ENCODE results near the gene GNA15.

The GNA15 gene

DNA sequence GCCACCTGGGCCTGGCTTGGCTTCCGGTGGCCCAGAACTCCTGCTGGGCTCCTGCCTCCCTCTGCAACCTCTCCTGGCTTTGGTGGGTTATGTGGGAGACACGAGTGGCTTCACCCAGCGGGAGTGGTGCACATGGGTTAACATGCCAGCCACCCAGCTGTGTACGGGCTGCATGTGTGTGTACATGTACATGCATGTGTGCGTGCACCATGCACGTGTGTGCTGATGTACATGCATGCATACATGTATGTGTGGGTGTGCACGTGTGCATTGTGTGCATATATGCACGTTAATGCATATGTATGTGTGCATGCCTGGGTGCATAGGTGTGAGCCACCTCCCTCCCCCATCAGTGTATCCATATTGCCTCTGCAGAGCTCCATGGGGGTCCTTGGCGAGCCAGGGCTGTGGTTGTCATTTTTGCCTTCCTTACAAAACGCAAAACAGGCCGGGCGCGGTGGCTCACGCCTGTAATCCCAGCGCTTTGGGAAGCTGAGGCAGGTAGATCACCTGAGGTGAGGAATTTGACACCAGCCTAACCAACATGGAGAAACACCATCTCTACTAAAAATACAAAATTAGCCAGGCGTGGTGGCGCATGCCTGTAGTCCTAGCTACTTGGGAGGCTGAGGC lies 29.2 kb upstream of the GNA15 start:
- DNase-seq (ENCODE audit: low spot score) = no peak

DNA sequence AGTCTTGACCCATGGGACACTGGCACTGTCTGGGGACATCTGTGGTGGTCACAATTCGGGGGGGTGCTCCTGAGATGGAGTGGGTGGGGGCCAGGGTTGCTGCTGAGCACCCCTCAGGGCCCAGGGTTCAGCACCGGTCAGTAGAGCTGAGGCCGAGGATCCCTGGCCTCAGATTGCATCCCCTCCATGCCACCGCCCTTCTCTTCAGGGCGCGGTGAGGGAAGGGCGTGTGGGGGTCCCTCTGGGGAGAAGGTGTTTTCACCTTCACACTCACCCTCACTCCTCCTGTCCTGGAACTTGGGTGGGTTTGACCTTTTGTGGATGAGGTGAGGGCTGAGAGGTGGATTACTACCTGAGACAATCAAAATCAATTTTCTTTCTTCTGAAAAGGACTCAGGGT lies 28.2 kb upstream of the GNA15 start:
- DNase-seq (ENCODE audit: low spot score) = no peak

DNA sequence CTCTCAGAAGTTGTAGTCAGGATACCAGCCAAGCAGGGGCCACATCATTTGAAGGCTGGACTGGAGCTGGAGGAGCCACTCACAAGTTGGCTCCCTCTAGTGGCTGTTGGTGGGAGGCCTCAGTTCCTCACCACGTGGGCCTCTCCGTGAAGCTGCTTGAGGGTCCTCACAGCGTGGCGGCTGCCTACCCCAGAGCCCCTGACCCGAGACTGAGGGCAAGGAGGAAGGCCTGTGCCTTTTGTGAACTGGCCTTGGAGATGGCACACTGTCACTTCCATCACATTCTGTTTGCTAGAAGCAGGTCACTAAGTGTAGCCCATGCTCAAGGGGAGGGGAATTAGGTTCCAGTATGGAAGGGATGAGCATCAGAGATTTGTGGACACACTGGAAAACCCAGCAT lies 27.1 kb upstream of the GNA15 start:
- peak; percentile 53 for DNase-seq (ENCODE audit: low spot score)

DNA sequence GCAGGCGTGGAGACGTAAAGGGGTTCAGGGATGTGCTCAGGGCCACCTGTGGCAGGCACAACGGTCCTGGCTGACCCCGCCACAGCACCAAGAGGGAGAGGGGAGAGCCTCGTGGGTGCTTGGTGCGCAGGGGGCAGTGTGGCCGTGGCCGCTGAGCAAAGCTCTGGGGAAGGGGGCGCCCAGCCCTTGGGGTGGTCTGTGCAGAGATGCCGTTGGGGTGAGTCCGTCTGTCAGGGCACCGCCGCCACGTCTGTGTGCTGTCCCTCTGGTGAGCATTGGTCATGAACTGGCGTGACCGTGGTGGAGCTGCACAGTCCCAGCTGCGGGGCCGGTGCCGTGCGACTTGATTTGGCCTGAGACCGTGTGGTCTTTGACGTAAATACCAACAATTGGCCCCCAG lies 26.3 kb upstream of the GNA15 start:
- no peak for DNase-seq (ENCODE audit: low spot score)

DNA sequence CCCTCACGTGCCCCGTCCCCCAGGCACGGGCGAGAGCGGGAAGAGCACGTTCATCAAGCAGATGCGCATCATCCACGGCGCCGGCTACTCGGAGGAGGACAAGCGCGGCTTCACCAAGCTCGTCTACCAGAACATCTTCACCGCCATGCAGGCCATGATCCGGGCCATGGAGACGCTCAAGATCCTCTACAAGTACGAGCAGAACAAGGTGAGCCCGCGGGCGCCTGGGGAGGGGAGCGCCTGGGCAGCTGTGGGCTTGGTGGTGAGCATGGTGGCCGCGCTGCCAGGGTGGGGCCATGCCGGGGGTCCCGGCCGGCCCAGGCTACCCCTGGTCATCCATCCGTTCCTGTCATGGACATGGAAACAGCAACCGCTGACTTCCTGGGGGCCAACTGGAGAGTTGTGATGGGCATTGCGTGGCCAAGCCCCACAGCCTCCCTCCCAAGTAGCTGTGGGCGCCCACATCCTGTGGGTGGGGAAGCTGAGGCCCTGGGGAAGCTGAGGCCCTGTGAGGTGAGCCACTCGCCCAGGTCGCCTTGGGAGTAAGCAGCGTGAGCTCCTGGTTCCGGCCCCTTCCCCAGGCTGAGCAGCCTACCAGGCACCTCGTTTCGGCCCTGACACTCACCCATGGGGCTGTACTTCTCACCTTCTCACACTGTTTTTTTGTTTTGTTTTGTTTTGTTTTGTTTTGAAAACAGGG lies 25.6 kb upstream of the GNA15 start:
- DNase-seq (ENCODE audit: low spot score) = no peak

DNA sequence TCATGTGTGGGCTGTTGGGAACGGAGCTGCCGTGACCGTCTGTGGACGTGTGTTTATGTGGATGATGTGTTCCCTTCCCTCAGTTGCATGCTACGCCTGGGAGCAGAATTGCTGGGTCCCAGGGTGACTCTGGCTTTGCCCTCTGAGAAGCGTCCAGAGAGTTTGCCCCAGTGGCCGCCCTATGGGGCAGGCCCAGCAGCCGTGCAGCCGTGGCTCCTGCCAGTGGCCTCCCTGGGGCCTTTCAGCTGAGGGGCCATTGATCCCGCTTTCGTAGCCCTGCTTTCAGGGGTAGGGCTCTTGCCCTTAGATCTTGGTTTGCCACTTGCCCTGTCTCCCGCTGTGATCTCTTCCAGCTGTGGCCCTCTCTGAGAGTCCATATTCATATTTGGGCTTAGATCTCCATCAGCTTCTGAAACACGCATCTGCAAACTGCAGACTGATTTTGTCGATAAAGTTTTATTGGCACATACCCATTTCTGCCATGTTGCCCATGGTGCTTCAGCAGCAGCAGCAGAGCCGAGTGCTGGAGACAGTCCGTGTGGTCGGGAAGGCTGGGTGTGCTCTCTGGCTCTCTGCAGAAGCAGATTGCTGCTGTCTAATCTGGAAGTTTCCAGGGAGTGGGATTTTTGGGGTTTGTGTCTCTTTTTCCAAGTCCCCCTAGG lies 24.1 kb upstream of the GNA15 start:
- no peak for DNase-seq (ENCODE audit: low spot score)

DNA sequence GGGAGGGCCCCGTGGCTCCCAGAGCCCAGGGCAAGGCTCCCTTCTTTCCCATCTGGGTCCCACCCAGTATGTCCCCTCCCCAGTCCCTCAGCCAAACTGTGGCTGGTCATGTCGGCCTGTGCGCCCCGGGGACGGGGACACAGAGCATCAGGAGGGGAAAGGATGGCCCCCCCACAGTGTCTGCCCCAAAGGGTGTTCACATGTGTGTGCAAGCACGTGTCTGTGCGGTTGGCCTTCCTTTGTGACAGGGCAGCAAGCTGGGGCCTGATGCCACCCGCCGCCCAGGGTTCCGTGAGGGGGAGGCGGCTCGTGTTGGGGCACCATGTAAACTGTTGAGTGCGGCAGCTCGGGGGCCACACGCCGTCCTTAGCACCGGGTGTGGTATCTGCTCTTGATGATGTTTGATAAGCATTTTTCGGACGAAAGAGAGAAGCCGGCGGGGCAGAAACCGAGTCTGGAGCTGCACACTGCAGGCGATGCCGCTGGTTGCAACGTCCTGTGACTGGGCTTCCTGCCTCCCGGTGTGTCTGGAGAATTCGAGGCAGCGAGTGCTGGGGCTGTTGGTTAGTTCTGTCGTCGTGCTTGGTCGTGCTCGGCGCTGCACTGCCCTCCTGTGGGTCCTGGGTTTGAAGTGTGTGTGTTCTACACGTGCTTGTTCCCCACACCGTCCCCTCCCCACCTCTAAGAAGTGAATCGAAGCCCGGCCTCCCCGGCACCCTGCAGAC lies 23.3 kb upstream of the GNA15 start:
- DNase-seq (ENCODE audit: low spot score) = no peak

DNA sequence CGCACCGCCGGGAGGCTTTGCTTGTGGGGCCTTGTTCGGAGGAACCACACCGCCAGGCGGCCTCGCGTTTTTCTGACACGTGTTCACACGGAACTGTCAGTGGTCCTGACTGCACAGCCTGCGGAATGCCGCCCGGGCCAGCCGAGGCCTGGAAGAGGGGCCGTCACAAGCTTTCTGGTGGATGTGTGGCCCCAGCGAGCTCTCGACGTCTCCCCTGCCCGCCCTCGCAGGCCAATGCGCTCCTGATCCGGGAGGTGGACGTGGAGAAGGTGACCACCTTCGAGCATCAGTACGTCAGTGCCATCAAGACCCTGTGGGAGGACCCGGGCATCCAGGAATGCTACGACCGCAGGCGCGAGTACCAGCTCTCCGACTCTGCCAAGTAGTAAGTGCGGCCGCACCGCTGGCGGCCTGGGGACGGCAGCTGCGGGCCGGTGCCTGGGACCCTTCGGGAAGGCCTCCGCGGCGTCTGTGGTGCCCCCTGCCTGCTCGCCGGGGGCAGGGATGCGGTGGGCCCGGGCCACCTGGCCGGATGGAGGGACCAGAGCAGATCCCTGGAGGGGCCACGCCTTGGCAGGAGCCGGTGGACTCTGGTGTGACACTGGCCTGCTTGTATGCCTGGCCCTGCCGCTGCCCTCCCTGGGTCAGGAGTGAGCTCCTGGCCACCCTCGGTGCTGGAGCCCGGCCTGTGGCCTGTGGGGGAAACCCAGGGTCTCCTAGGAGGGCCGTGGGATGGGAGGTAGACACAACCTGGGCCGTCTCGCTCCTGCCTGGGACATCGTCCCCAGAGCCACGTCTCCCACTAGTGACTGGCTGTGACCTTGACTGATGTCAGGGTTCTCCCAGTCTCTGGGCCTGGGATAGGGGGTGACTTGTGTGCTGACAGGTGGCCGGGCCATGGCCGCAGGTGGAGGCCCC lies 22.5 kb upstream of the GNA15 start:
- no peak for DNase-seq (ENCODE audit: low spot score)

DNA sequence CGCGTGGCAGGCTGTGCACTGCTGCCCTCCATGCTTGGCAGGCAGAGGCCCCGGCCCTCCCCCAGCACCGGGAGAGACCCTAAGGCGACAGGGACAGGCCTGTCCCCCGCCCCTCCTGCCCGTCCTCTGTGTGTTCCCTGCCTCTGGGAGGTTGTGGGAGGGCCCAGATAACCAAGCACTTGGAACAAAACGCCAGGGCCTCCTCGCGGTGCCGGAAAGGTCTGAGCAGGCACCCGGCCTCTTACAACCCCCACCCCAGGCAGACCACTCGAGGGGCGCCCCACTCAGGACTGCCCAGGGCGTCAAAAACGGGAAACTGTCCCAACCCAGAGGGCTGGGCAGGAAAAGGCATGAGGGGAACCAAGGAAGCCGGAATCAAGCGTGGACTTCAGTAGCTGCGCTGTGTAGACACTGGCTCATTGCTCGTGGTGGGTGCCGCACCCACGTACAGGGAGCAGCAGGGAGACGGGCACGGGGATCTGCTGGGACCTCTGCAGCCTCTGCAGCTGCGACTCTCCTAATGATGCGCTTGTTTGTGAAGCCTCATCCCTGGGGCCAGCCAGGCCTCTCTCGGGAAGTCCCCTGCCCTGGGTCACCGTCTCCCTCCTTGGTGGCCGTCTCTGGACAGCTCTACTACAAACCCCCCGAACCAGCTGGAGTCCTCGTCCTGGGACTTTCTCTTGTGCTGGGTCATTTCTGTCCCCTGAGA lies 21.7 kb upstream of the GNA15 start:
- DNase-seq (ENCODE audit: low spot score) = no peak

DNA sequence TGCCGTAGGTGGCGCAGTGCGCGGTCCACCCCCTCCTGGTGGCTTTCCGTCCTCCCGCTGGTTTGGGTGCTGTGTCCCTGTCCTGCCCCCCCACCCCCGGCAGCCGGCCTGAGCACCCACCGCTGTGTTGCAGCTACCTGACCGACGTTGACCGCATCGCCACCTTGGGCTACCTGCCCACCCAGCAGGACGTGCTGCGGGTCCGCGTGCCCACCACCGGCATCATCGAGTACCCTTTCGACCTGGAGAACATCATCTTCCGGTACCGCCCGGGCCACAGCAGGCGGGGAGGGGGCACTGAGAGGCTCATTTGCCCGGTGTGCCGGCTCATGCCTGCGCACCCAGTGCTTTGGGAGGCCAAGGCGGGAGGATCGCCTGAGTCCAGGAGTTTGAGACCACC lies 21.0 kb upstream of the GNA15 start:
- DNase-seq (ENCODE audit: low spot score) = no peak

DNA sequence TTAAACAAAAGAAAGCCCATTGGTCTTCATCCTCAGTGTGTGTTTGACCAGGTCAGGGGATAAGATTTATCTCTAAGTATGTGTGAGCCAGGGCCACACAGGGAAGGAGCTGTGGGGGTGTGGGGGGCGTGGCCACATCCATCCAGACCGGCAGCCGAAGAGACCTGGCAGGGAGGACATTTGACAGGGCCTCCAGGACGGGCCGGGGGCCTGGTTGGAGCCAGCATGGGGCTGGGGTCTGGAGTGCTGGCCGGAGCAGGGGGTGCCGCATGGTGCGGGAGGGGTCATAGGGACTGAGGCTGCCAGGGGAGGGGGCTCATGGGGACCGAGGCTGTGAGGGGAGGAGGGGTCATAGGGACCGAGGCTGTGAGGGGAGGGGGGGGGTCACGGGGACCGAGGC lies 20.4 kb upstream of the GNA15 start:
- DNase-seq (ENCODE audit: low spot score) = no peak

DNA sequence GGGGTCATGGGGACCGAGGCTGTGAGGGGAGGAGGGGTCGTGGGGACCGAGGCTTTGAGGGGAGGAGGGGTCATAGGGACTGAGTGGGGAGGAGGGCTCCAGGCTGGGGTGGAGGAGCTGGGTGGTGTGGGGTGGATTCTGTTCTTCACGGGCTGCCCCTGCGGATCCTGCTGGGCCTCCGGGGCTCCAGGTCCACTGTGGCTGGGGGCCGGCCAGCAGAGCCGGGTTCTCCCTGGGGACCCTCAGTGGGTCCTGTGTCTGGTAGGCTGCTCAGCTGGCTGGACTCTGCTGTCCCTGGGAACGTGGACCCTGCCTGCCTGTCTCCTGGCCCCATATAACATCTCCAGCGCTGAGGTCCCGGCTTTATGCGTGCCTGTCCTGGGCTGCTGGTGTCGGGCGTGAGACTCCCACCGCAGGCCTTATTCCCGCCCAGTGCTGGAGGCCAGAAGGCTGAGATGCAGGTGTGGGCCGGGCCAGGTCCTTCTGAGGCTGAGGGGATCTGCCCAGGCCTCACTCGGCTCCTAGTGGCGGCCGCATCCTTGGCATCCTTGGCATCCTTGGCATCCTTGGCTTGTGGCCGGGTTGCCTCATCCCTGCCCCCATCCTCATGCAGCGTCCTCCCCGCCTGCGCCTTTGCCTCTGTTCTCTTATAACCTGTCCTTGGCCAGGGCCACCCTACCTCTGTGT lies 19.8 kb upstream of the GNA15 start:
- no peak for DNase-seq (ENCODE audit: low spot score)

DNA sequence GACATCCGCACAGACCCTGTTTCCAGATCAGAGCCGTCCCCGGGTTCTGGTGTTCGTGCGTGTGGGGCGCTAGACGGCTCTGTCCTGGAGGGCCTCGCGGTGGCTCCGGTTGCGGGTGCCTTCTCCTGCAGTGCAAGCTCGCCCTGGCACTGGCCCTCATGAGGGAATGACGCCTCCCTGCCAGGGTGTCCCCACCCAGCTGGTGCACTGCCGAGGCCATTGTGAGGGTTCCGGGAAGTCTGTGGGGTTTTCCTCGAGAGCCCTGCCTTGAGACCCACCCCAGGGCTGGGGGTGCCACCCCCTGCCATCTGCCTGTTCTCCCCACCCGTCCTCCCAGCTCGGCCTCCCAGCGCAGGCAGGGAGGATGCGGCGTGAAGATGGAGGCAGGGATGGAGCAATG lies 19.2 kb upstream of the GNA15 start:
- no peak for DNase-seq (ENCODE audit: low spot score)

DNA sequence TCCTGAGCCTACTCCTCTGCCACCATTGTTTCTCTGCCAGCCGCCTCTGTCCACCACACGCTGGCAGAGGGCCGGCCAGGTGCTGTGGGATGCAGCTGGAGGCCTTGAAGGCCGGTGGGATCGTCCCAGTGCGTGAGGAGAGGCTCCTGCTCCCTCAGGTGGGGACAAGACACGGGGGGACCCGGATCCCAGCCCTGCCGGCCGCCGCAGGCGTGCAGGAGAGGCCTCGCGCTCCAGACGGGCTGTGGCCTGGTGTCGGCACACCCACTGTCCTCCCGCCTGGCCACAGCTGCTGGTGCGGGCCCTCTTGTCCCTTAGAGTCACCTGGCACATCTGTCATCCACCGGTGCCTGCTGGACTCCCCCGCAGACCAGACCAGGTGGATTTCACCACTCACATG lies 18.1 kb upstream of the GNA15 start:
- no peak for DNase-seq (ENCODE audit: low spot score)

DNA sequence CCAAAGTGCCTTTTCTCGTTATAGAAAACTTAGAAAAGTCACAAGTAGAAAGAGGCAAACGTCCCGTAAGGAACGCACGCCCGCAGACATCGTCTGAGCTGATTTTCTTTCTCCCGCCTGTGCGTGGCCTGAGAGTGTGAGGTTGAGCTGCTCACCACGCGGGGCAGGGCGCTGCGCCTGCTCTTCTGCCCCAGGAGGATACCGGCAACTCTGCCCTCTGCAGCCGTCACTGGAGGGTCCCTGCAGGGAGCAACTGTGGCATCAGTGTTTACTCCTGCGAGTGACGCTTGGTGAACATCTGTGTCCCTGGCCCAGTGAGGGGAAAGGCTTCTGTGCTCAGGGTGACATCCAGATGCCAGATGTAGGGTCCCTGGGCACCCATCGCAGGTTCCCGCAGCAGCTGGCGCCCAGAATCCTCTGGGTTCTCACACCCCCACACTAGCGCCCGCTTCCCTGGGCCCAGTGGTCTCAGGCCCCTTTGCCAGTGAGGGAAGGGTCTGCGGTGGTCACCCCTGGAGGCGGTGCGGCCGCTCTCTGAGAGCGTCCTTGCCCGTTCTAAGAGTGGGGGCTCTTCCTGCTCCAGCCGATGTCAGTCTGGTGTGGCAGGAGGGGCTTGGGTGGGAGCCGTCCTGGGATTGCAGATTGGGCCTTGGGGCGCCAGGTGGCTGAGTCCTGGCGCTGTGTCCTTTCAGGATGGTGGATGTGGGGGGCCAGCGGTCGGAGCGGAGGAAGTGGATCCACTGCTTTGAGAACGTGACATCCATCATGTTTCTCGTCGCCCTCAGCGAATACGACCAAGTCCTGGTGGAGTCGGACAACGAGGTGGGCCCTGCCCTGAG lies 17.4 kb upstream of the GNA15 start:
- DNase-seq (ENCODE audit: low spot score) = no peak

DNA sequence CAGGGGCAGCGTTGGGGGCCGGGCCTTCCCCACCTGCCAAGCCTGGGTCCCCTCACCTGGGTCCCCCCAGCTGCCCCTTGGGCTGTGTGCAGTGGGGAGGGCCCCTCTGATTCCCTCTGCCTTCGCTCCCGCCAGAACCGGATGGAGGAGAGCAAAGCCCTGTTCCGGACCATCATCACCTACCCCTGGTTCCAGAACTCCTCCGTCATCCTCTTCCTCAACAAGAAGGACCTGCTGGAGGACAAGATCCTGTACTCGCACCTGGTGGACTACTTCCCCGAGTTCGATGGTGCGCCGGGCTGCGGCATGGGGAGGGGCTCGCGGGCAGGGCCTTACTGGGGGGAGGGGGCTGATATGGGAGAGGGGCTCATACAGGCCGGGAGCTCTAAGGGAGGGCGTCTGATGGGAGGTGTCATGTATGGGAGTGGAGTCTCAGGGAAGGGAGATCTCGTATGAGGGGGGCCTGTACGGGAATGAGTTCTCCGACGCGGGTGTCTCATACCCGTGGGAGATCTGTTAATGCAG lies 16.7 kb upstream of the GNA15 start:
- no peak for DNase-seq (ENCODE audit: low spot score)

DNA sequence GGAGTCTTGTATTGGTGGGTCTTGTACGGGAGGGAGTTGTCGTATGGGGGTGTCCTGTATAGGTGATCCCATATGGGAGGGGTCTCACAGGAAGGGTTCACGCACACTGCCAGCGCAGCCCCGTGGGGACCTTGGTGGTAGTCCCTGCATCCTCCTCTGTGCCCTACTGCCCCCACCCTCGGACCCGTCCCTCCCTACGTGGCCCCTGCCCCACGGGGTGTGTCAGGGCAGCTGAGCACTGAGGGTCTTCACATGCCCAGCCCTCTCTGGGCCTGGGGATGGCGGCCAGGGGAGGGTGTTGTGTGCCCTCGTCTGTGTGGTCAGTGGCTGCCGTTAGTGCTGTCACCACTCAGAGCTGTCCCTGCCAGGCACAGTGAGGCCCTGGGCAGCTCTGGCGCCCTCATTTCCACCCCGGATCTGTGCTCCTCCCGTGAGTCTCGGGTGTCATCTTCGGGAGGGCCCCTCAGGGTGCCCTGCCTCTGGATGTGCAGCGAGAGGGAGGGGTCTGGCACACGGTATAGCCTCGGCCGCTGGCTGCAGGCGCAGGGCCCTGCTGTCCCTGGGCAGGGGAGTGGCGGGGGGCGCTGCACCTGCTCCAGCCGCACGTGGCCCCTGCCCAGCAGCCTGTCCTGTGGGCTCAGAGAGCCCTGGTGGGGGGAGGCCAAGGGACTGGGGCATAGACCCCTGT lies 16.0 kb upstream of the GNA15 start:
- DNase-seq (ENCODE audit: low spot score) = no peak

DNA sequence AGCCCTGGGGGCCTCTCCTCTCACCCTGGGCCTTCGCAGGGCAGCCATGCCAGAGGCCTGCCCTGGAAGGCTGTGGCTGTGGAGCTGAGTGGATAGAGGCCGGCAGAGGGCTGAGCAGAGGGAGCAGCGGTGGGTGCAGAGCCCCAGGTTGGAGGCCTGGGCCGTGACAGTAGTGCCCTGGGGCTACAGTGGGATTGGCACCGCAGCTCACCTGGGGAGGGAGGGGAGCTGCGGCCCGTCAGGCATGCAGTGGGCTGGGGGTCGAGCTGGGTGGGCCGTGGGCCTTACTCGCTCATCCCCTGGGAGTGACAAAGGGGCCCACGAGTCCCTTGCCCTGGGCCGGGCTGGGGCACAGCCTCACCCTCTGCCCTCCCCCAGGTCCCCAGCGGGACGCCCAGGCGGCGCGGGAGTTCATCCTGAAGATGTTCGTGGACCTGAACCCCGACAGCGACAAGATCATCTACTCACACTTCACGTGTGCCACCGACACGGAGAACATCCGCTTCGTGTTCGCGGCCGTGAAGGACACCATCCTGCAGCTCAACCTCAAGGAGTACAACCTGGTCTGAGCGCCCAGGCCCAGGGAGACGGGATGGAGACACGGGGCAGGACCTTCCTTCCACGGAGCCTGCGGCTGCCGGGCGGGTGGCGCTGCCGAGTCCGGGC lies 15.1 kb upstream of the GNA15 start:
- DNase-seq (ENCODE audit: low spot score) = no peak
